ENCODE data around the gene RNFT2.

The RNFT2 gene

GRCh38 chr12:116880213-116880816 is 142.2 kb downstream of the RNFT2 start:
- DNase-seq: no peak

- no peak for DNase-seq
Measured at GRCh38 chr12:116880817-116881324, 142.8 kb downstream of the RNFT2 start.

- no peak for DNase-seq
Measured at GRCh38 chr12:116881325-116881876, 143.3 kb downstream of the RNFT2 start, which contains the start of gene HRK. Gene HRK (minus strand): TSS chr12:116881441. CDS start chr12:116881307, 134 bp downstream.

- no peak for DNase-seq
Measured at GRCh38 chr12:116881877-116882507, 143.9 kb downstream of the RNFT2 start.

- DNase-seq: no peak
Measured at GRCh38 chr12:116882742-116883141, 144.6 kb downstream of the RNFT2 start.

- DNase-seq: no peak
Measured at GRCh38 chr12:116884871-116885270, 146.8 kb downstream of the RNFT2 start.

- no peak for DNase-seq
Measured at GRCh38 chr12:116885491-116885890, 147.4 kb downstream of the RNFT2 start.

GRCh38 chr12:116887244-116887643 is 149.1 kb downstream of the RNFT2 start:
- DNase-seq: no peak

- no peak for DNase-seq
Measured at GRCh38 chr12:116887897-116888296, 149.8 kb downstream of the RNFT2 start.

- no peak for DNase-seq
Measured at GRCh38 chr12:116890330-116890729, 152.2 kb downstream of the RNFT2 start.

GRCh38 chr12:116891019-116891418 is 152.9 kb downstream of the RNFT2 start:
- DNase-seq: no peak

GRCh38 chr12:116892349-116893140 is 154.4 kb downstream of the RNFT2 start:
- DNase-seq: no peak

- no peak for DNase-seq
Measured at GRCh38 chr12:116894913-116895312, 156.8 kb downstream of the RNFT2 start.

GRCh38 chr12:116896411-116896924 is 158.4 kb downstream of the RNFT2 start:
- DNase-seq: no peak

GRCh38 chr12:116897476-116897875 is 159.4 kb downstream of the RNFT2 start:
- no peak for DNase-seq

- DNase-seq: no peak
Measured at GRCh38 chr12:116898669-116899068, 160.6 kb downstream of the RNFT2 start.

GRCh38 chr12:116901612-116902011 is 163.5 kb downstream of the RNFT2 start:
- DNase-seq: no peak
